ENCODE measurements around the gene IRAG1. TPM values are rescaled to one million over a fixed set of nuclear protein-coding genes. Genes with fewer than 3 reads are reported as not detected.

The IRAG1 gene
- total and polyA plus RNA-seq, 2 of the 13 experiments (the other 11 are each of a cell fraction or from before 2014, with no cell fraction given) = 0.13 to 0.20 TPM

DNA sequence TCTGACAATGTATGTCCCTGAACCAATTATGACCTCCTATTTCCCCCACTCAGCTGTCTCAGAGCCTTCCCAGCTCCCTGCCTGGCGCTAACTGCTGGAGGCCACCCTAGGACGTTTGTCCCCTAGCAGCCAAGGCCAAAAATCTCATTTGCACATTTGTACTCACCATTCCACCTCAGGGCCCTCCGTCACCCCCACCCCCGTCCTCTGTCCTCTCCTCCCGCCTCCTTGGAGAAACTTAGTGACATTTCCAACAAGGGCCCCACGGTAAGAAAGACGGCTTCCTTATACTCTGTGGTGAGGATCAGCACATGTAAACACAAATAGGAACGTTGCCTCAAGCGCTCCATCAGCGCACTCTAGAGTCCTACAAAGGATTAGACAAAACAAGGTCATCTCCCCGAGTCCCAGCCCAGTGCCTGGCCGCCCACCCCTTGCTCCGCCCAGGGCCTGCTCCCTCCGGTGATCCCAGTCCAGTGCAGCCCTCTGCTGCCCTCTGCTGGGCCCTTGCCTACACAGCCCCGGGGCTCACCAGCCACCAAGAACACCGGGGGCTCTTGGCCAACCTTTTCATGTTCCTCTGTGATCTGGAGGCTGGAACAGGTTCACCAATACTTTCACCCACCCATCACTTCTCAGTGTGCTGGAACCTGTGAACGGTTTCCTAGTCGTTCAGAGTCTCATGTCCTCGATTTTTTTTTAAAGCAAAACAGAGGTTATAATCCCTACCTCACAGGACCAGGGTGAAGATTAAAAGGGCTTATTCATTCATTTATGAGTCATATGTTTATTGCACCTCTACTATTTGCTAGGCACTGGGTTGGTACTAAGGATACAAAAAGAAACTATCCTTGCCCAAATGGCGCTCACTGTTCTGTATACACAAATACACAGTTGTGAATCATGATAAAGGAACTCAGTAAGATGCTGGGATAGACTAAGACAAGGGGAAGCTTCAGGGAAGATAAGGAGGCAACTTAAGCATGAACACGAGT is 42.2 kb upstream of the IRAG1 start (continued):
- TF ChIP-seq KDM1A (CRISPR knock-in tag; IDR thresholded peaks at IDR 0.05) = no peak
- TF ChIP-seq, protein P1, sequence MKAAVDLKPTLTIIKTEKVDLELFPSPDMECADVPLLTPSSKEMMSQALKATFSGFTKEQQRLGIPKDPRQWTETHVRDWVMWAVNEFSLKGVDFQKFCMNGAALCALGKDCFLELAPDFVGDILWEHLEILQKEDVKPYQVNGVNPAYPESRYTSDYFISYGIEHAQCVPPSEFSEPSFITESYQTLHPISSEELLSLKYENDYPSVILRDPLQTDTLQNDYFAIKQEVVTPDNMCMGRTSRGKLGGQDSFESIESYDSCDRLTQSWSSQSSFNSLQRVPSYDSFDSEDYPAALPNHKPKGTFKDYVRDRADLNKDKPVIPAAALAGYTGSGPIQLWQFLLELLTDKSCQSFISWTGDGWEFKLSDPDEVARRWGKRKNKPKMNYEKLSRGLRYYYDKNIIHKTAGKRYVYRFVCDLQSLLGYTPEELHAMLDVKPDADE (CRISPR knock-in tag; IDR thresholded peaks at IDR 0.05) = no peak
- no peak for TF ChIP-seq RFXAP (CRISPR knock-in tag; IDR thresholded peaks at IDR 0.05; ENCODE audit: borderline replicate concordance)
- TF ChIP-seq, protein P2, sequence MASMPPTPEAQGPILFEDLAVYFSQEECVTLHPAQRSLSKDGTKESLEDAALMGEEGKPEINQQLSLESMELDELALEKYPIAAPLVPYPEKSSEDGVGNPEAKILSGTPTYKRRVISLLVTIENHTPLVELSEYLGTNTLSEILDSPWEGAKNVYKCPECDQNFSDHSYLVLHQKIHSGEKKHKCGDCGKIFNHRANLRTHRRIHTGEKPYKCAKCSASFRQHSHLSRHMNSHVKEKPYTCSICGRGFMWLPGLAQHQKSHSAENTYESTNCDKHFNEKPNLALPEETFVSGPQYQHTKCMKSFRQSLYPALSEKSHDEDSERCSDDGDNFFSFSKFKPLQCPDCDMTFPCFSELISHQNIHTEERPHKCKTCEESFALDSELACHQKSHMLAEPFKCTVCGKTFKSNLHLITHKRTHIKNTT (CRISPR knock-in tag; IDR thresholded peaks at IDR 0.05) = no peak
- TF ChIP-seq, protein P3, sequence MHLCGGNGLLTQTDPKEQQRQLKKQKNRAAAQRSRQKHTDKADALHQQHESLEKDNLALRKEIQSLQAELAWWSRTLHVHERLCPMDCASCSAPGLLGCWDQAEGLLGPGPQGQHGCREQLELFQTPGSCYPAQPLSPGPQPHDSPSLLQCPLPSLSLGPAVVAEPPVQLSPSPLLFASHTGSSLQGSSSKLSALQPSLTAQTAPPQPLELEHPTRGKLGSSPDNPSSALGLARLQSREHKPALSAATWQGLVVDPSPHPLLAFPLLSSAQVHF (CRISPR knock-in tag; IDR thresholded peaks at IDR 0.05) = no peak
- 0 out of 2 replicates have a peak, but pooled peaks have one; percentile 38 for TF ChIP-seq ZNF264 (CRISPR knock-in tag; IDR thresholded peaks at IDR 0.05)
- no peak for TF ChIP-seq HCFC1 (IDR thresholded peaks at IDR 0.05; ENCODE audit: low read depth, low read length)
- no peak for TF ChIP-seq FOXJ3 (CRISPR knock-in tag; IDR thresholded peaks at IDR 0.05; ENCODE audit: borderline replicate concordance)
- TF ChIP-seq, protein P4, sequence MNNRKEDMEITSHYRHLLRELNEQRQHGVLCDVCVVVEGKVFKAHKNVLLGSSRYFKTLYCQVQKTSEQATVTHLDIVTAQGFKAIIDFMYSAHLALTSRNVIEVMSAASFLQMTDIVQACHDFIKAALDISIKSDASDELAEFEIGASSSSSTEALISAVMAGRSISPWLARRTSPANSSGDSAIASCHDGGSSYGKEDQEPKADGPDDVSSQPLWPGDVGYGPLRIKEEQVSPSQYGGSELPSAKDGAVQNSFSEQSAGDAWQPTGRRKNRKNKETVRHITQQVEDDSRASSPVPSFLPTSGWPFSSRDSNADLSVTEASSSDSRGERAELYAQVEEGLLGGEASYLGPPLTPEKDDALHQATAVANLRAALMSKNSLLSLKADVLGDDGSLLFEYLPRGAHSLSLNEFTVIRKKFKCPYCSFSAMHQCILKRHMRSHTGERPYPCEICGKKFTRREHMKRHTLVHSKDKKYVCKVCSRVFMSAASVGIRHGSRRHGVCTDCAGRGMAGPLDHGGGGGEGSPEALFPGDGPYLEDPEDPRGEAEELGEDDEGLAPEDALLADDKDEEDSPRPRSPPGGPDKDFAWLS (CRISPR knock-in tag; IDR thresholded peaks at IDR 0.05; ENCODE audit: borderline replicate concordance) = no peak
- TF ChIP-seq U2AF2 (IDR thresholded peaks at IDR 0.05; ENCODE audit: low read depth, low read length) = no peak
- TF ChIP-seq FOSL2 (CRISPR knock-in tag; IDR thresholded peaks at IDR 0.05) = peak; percentile 50
- TF ChIP-seq, protein P5, sequence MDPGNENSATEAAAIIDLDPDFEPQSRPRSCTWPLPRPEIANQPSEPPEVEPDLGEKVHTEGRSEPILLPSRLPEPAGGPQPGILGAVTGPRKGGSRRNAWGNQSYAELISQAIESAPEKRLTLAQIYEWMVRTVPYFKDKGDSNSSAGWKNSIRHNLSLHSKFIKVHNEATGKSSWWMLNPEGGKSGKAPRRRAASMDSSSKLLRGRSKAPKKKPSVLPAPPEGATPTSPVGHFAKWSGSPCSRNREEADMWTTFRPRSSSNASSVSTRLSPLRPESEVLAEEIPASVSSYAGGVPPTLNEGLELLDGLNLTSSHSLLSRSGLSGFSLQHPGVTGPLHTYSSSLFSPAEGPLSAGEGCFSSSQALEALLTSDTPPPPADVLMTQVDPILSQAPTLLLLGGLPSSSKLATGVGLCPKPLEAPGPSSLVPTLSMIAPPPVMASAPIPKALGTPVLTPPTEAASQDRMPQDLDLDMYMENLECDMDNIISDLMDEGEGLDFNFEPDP (CRISPR knock-in tag; conservative IDR thresholded peaks at IDR 0.05) = no peak
- TF ChIP-seq ISX (CRISPR knock-in tag; conservative IDR thresholded peaks at IDR 0.05) = no peak
- TF ChIP-seq, protein P6, sequence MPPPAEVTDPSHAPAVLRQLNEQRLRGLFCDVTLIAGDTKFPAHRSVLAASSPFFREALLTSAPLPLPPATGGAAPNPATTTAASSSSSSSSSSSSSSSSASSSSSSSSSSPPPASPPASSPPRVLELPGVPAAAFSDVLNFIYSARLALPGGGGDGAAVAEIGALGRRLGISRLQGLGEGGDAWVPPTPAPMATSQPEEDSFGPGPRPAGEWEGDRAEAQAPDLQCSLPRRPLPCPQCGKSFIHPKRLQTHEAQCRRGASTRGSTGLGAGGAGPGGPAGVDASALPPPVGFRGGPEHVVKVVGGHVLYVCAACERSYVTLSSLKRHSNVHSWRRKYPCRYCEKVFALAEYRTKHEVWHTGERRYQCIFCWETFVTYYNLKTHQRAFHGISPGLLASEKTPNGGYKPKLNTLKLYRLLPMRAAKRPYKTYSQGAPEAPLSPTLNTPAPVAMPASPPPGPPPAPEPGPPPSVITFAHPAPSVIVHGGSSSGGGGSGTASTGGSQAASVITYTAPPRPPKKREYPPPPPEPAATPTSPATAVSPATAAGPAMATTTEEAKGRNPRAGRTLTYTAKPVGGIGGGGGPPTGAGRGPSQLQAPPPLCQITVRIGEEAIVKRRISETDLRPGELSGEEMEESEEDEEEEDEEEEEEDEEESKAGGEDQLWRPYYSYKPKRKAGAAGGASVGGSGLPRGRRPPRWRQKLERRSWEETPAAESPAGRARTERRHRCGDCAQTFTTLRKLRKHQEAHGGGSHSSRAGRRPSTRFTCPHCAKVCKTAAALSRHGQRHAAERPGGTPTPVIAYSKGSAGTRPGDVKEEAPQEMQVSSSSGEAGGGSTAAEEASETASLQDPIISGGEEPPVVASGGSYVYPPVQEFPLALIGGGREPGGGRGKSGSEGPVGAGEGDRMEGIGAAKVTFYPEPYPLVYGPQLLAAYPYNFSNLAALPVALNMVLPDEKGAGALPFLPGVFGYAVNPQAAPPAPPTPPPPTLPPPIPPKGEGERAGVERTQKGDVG (CRISPR knock-in tag; IDR thresholded peaks at IDR 0.05; ENCODE audit: borderline replicate concordance) = no peak
- TF ChIP-seq, protein P7, sequence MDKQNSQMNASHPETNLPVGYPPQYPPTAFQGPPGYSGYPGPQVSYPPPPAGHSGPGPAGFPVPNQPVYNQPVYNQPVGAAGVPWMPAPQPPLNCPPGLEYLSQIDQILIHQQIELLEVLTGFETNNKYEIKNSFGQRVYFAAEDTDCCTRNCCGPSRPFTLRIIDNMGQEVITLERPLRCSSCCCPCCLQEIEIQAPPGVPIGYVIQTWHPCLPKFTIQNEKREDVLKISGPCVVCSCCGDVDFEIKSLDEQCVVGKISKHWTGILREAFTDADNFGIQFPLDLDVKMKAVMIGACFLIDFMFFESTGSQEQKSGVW (CRISPR knock-in tag; IDR thresholded peaks at IDR 0.05; ENCODE audit: borderline replicate concordance) = no peak
- TF ChIP-seq ZNF589 (CRISPR knock-in tag; conservative IDR thresholded peaks at IDR 0.05) = no peak
- 0 out of 2 replicates have a peak, but pooled peaks have one; percentile 23 for TF ChIP-seq ZNF619 (CRISPR knock-in tag; IDR thresholded peaks at IDR 0.05)
